ENCODE results near the gene ZNF710.

The ZNF710 gene

GRCh38 chr15:90126596-90127435, 125.7 kb downstream of the ZNF710 start:
- no peak overlapping the region for H3K4me3 ChIP-seq (ENCODE audit: low read depth, low read length)
- TF ChIP-seq, protein P1, sequence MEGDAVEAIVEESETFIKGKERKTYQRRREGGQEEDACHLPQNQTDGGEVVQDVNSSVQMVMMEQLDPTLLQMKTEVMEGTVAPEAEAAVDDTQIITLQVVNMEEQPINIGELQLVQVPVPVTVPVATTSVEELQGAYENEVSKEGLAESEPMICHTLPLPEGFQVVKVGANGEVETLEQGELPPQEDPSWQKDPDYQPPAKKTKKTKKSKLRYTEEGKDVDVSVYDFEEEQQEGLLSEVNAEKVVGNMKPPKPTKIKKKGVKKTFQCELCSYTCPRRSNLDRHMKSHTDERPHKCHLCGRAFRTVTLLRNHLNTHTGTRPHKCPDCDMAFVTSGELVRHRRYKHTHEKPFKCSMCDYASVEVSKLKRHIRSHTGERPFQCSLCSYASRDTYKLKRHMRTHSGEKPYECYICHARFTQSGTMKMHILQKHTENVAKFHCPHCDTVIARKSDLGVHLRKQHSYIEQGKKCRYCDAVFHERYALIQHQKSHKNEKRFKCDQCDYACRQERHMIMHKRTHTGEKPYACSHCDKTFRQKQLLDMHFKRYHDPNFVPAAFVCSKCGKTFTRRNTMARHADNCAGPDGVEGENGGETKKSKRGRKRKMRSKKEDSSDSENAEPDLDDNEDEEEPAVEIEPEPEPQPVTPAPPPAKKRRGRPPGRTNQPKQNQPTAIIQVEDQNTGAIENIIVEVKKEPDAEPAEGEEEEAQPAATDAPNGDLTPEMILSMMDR (IDR thresholded peaks at IDR 0.05; ENCODE audit: insufficient read depth, low read depth, low read length, missing control alignments), result no peak
- no peak for DNase-seq (ENCODE audit: low read depth)

GRCh38 chr15:90130291-90130690, 129.2 kb downstream of the ZNF710 start:
- no peak overlapping the region for H3K4me3 ChIP-seq (ENCODE audit: low read depth, low read length)

More at GRCh38 chr15:90130291-90130690, 129.2 kb downstream of the ZNF710 start:
- DNase-seq (ENCODE audit: low read depth), result no peak
- TF ChIP-seq, protein P1 (IDR thresholded peaks at IDR 0.05; ENCODE audit: insufficient read depth, low read depth, low read length, missing control alignments), result no peak
